Lung (tissue), 12 donors: ENCODE measurements around the gene SPRTN. TPM values are rescaled to one million over a fixed set of nuclear protein-coding genes. Genes with fewer than 3 reads are reported as not detected.

Experiments
- ATAC-seq: fragments of 200-7000 bp; cut with Tn5 transposase; one replicate; pipeline ENCODE4 v1.9.1; 2020; ENCODE audit warnings: moderate number of reproducible peaks; ENCODE audit not compliant: insufficient read depth, low FRiP score
- DNase-seq, 3 donors: peaks; one replicate each; pipeline ENCODE4 v3.0.0-alpha.2; 2013 to 2017
- H3K27ac ChIP-seq, 2 donors: one replicate each; pipeline ENCODE4 v1.5.1; 2013; ENCODE audit warnings: mild to moderate bottlenecking in 2 of 2, moderate library complexity in 2 of 2, control low read depth in 1 of 2, inconsistent platforms in 1 of 2, low read depth in 1 of 2, low read length in 1 of 2
- H3K27me3 ChIP-seq, 3 donors: one replicate each; pipeline ENCODE4 v1.5.1; 2013; ENCODE audit warnings: low read length in 2 of 3; ENCODE audit not compliant: control insufficient read depth in 3 of 3, insufficient read depth in 3 of 3
- H3K36me3 ChIP-seq, 4 donors: one replicate each; pipeline ENCODE4 v1.5.1; 2013; ENCODE audit warnings: low read length in 4 of 4, mild to moderate bottlenecking in 1 of 4, moderate library complexity in 1 of 4; ENCODE audit not compliant: control insufficient read depth in 4 of 4, insufficient read depth in 4 of 4
- H3K4me1 ChIP-seq, 5 donors: one replicate each; pipeline ENCODE4 v1.5.1; 2013; ENCODE audit warnings: low read length in 5 of 5, mild to moderate bottlenecking in 2 of 5, moderate library complexity in 1 of 5; ENCODE audit not compliant: control insufficient read depth in 5 of 5, insufficient read depth in 5 of 5
- H3K4me3 ChIP-seq: one replicate; pipeline ENCODE4 v1.5.1; 2013; ENCODE audit warnings: mild to moderate bottlenecking, control low read depth, moderate library complexity
- H3K9ac ChIP-seq, 2 donors: one replicate each; pipeline ENCODE4 v1.5.1; 2013; ENCODE audit warnings: low read length in 2 of 2, control low read depth in 1 of 2; ENCODE audit not compliant: insufficient read depth in 1 of 2
- H3K9me3 ChIP-seq, 4 donors: one replicate each; pipeline ENCODE4 v1.5.1; 2013; ENCODE audit warnings: low read length in 3 of 4, mild to moderate bottlenecking in 1 of 4, moderate library complexity in 1 of 4; ENCODE audit not compliant: control insufficient read depth in 4 of 4, insufficient read depth in 3 of 4
- CTCF ChIP-seq: IDR thresholded peaks from 2 replicates; pipeline ENCODE4 v1.5.1; 2012; ENCODE audit warnings: mild to moderate bottlenecking; ENCODE audit errors: control extremely low read depth, extremely low read depth
- WGBS, 2 donors: extraction: QIAGEN DNeasy Blood & Tissue Kit; methylation state at CpG; one replicate each; pipeline ENCODE4 v1.1.7; 2013; 5-methylcytosine and 5-hydroxymethylcytosine counted together
- polyA plus RNA-seq, 2 donors: library from polyadenylated mRNA; stranded (reverse); fragments of 200-250 nt; gene quantifications; one replicate each; pipeline ENCODE4 v1.2.1, GENCODE V29; 2013
- total RNA-seq, 2 donors: library from RNA; depleted of rRNA in 1 of 2; stranded (reverse); fragments of >200 nt in 1 of 2; gene quantifications; one replicate each; pipeline ENCODE4 v1.2.1, GENCODE V29; 2014 to 2021
- donor health status: control.
- donor health status: control.
- donor health status: Bipolar disorder and iron deficiency.
- donor health status: healthy.
- donor health status: DM: yes; HTN: yes; CAD: no.

The SPRTN gene
- total and polyA plus RNA-seq, 4 donors = 3.6 to 13.5 (median 8.9) TPM

DNA sequence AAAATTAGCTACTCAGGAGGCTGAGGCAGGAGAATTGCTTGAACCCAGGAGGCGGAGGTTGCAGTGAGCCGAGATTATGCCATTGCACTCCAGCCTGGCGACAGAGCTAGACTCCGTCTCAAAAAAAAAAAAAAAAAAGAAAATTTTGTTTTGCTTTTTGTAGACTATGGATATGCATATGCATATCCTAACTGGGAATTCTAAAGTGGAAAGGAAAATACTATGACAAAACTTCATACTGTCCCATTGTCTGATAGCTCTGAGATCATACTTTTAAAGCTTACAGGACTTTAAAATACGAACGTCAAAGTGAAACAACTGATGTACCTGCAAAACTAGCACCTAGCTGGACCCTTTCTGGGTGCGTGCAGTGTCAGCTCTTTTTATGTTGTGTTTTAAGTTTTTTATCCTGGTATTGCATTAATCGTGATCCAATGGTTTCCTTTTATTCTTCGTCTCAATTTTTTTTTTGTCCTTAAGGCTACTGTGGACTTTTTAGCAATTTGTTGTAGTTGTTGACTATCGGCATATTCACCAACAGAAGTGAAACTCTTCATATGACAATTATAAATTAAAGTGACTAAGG lies 19.2 kb downstream of the SPRTN start:
- 69 to 81% methylated on average over 10 of the region's 10 CpGs for WGBS, 2 donors
- no peak overlapping the region for H3K9ac ChIP-seq
- ATAC-seq (no peak), DNase-seq (no peak)
- no peaks in the 10 kb centered on the region for H3K27me3 ChIP-seq
- peaks cover 0 to 13% (median 6%) of the 10 kb centered on the region in 4 donors for H3K36me3 ChIP-seq
- TF ChIP-seq CTCF = no peak
- H3K27ac ChIP-seq = no peak overlapping the region
- no peaks in the 10 kb centered on the region for H3K9me3 ChIP-seq
- H3K4me1 ChIP-seq = peaks cover 0 to 8% (median 0%) of the 10 kb centered on the region in 5 donors
- H3K4me3 ChIP-seq = no peak overlapping the region

GRCh38 chr1:231357831-231358354 lies 19.8 kb downstream of the SPRTN start:
- H3K9me3 ChIP-seq = no peaks in the 10 kb centered on the region
- peak overlapping the region in 1 of 2 donors; percentile 57 for H3K27ac ChIP-seq
- H3K4me1 ChIP-seq = peaks cover 0 to 8% (median 0%) of the 10 kb centered on the region in 5 donors
- no peak overlapping the region for H3K4me3 ChIP-seq
- peak; percentile 71 for TF ChIP-seq CTCF
- H3K27me3 ChIP-seq = no peaks in the 10 kb centered on the region
- DNase-seq = peak; percentile 47 to 84 (median 77)
- ATAC-seq = peak; percentile 79
- peak overlapping the region in 1 of 2 donors; percentile 61 for H3K9ac ChIP-seq
- peaks cover 0 to 9% (median 4%) of the 10 kb centered on the region in 4 donors for H3K36me3 ChIP-seq
- WGBS, 2 donors = 12 to 19% methylated on average over 4 of the region's 4 CpGs

- H3K27me3 ChIP-seq = no peaks in the 10 kb centered on the region
- ATAC-seq (no peak), DNase-seq (no peak)
- no peak overlapping the region for H3K4me3 ChIP-seq
- no peak for TF ChIP-seq CTCF
- 37 to 73% methylated on average over 6 of the region's 6 CpGs for WGBS, 2 donors
- no peaks in the 10 kb centered on the region for H3K9me3 ChIP-seq
- peaks cover 0 to 8% (median 0%) of the 10 kb centered on the region in 5 donors for H3K4me1 ChIP-seq
- no peak overlapping the region for H3K27ac ChIP-seq
- H3K36me3 ChIP-seq = peaks cover 0 to 4% (median 2%) of the 10 kb centered on the region in 4 donors
- no peak overlapping the region for H3K9ac ChIP-seq
These were observed 21.0 kb downstream of the SPRTN start for GRCh38 chr1:231359113-231359512.
